Caki2 (cell line): ENCODE data around the gene ARAP1. TPM values are rescaled to one million over a fixed set of nuclear protein-coding genes. Genes with fewer than 3 reads are reported as not detected.

Experiments
- DNase-seq: peaks from one replicate; pipeline ENCODE4 v3.0.0-alpha.2; 2015; ENCODE audit warnings: low read depth
- in situ Hi-C: cut with HindIII; loops from 2 replicates; pipeline ENCODE4 v1.10.0; 2016; ENCODE audit warnings: low sequenced_read_pairs, low pct_unique_long_range_greater_than_20kb, mixed read lengths
- total RNA-seq: library from RNA; depleted of rRNA; stranded (reverse); fragments of >200 nt; shearing (Covaris generic); gene quantifications from 2 replicates; pipeline ENCODE4 v1.2.3, GENCODE V29; 2014; ENCODE audit warnings: low replicate concordance

Gene ARAP1
- total RNA-seq, 1 experiment from 2014 or later: 45.6 TPM

DNA sequence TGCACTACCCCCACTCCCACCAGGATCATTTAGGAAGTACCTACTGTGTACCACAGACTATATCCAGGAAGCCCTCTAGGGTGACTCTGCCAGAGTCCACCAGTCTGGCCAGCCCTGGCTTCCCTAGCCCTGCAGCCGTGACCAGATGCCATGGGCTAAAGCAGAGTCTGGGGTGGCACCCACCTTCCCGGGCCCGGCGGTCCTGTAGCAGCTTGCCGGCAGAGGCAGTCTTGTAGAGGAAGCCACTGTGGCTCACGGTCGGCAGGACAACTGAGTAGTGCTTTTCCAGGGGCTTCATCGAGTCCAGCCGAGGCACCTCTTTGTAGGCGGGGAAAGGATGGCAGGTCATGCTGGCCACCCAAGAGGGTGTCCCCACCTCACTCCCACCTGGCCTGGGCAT is 50.7 kb downstream of the ARAP1 start:
- no peak for DNase-seq
- in situ Hi-C loops: no loop called here

DNA sequence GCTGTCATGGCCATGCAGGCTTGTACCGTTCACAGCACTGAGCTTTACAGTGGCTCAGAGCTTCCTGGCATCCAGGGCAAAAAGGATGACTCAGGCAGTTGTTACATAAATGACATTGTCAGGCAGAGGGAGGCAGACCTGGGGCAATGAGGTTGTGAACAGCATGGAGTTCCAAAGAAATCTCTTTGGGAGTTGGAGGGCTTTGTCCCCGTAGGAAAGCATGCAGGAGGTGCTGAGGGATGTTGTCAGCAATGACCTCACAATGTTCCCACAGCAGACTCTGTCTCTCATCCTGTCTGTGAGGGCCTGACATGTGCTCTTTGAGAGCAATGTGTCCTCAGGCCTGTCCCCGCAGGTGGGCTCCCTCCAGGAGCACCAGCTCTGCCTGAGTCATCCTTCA is 52.1 kb downstream of the ARAP1 start:
- no peak for DNase-seq
- in situ Hi-C loops: no loop called here

DNA sequence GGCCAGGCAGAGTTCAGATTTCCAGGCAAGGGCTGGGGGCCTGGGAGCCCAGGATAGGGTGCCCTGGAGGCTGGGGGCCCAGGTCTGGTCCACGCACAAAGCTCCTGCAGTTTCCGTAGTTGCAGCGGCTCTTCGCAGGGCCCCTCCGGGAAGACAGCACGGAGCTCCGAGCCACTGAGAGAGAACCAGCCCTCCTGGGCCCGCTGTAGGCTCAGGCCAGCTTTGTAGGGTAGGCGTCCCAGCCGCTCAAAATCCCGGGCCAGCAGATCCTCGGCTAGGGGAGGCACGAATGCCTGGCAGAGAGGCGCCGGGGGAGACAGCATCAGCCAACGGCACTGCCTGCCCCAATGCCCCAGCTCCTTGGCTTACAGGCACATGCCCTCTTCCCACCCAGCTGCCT is 54.4 kb downstream of the ARAP1 start:
- no peak for DNase-seq
- in situ Hi-C loops: no loop called here

DNA sequence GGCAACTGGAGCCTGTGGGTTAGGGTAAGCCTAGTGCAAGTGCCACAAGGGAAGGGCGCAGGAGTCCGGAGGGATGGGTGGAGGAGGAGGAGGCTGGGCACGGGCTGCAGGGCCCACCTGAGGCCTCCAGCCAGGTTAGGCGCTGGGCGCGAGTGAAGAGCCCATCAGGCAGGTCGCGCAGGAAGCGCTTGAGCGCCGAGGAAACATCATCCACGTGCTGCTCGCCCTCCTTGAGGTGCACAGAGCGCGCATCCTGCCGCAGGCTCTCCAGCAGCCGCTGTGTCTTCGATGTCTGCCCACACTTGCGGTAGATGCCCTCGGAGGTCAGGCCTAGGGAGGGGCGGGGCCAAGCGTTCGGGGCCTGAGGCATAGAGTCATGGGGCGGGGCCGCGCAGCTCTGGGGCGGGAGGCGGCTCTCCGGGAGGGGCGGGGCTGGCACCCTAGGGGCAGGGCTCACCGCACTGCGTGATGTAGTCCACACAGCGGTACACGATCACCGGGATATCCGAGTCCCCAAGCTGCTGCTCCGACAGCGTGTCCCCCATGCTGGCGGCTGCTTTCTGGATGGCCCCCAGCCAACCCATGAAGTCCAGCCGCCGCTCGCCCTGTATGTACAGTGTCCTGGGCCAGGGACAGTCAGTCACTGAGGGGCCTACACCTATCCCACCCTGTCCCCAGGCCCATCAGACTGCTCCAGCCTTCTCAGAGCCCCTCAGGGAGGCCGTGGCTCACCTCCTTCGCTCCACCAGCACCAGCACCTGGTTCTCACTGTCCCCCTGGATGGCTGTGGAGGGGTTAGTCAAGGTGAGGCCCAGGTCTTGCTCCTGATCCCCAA is 55.1 kb downstream of the ARAP1 start:
- in situ Hi-C loops: no loop called here
- no peak for DNase-seq

DNA sequence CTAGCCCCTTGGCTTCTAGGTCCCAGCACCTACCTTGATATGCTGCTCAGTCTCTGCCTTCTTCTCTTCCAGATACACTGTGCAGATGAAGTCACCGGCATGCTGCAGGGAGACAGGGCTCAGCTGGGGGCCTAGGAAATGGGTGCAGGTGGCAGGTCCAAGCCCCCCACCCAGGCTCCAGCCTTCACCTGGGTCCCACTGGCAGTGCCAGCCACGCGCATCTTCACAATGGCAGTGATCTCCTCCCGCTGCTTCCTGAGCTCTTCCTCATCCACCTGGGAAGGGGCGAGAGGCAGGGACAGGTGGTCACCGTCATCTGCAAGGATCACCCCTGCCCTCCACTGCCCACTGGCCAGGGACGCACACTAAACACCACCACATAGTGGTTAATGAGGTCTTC is 56.9 kb downstream of the ARAP1 start:
- DNase-seq: no peak
- in situ Hi-C loops: no loop called here

DNA sequence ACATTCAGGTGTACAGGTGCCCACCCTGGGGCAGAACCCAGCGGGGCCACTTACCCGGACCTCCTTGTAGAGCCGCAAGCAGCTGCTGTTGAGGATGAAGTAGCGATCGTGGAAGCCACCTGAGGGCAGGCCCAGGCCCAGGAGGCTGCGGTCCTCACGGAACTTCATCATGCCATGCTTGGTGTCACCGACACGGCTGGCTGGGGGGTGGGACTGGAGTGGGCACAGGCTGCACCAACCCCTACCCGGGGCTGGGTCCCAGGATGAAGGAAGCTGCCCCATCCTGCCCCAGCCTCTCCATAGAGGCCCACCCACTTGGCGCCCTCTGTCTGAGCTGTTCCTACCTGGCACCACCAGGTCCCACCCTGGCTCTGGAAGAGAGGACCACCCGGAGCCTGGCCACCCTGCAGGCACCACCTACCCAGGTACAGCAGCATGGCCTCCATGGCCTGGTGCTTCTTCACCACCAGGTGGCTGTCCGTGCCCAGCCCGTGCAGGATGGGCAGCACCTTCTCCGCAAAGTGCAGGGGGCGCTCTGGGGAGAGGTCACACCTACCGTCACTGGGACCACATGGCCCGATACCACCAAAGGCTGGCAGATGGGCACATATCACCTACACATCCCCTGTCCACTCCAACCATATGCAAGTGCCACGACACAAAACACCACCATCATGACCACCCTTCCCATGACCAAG is 58.8 kb downstream of the ARAP1 start:
- in situ Hi-C loops: no loop called here
- DNase-seq: no peak

DNA sequence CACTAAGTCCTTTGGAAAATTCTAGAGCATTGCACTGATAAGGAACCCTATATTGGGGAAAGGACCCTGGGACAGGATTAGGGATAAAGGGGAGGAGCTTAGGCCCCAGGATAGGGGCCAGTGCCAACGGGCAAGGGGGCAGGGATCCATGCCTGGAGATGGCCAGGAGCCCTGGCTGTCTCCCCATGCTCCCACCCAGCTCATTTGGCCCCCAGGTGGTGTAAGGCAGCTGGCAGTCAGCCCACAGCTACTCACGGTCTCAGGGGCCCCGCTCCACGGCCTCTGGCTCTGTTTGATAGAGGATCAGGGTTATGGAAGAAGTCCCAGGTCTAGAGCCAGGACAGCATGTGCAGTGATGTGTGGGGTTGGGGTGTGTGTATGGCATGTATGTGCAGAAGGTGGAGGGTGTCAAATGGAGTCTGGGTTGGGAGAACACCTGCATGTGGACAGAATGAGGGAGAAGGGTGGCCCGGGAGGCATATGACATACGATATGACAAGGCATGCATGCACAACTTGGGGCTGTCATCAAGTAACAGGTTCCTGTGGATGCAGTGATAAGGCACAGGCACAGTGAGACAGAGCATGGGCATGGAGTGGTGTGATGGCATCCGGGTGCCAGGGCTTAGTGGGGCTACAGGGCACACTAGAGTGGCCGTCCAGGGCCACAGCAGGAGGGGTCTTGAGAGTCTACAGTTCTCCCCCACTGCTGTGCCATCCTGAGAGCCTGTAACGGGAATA is 59.5 kb downstream of the ARAP1 start:
- in situ Hi-C loops: no loop called here
- DNase-seq: no peak

DNA sequence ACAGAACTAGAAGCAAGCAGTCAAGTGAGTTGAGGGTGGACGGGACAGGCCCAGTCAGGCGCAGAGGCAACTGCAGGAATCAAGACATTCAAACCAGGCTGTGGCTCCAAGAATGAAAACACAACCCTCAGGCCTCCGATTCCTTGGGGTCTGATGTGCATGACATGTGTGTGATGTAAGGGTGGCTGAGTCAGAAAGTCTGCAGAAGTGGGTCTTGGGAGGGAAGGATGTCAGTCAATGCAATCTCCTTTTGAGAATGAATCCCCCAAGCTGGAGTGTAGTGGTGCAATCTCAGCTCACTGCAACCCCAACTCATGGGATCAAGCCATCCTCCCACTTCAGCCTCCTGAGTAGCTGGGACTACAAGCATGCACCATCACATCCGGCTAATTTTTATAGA is 62.0 kb downstream of the ARAP1 start:
- in situ Hi-C loops: no loop called here
- DNase-seq: no peak

DNA sequence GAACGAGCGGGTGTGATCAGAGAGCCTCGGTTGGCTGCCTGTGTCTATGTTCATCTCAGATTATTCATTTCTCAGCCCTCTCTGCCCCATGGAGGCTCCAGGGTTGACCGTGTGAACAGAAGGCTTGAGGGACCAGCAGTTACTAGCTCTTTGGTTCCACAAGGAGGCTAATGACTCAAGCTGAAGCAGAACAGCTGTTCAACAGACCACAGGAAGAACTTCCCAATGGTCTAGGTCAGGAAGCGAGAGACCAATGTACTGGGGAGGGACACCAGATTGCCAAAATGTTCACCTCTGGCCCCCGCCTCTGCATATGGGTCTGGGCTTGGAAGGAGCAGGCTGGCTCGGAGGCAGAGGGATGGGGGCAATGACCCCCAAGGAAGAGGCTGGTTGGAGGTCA is 63.3 kb downstream of the ARAP1 start:
- DNase-seq: no peak
- in situ Hi-C loops: no loop called here

DNA sequence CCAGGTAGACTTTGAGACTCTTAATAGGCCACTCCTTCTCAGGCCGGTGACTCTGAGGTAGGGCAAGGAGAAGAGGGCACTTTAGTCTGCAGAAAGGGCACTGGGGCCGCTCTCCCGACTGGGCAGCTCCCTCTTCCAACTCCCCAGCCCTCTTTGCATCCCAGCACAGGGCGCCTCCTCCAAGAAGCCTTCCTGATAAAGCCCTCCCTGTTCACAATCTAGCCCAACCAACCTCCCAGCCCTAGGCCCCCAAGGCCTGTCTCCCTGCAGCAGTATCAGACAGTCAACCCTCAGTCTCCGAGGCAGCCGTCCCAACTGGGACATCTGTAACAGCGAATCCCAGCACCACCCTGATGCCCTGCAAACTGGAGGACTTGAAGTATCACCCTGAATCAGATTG is 63.7 kb downstream of the ARAP1 start:
- DNase-seq: no peak
- in situ Hi-C loops: no loop called here

DNA sequence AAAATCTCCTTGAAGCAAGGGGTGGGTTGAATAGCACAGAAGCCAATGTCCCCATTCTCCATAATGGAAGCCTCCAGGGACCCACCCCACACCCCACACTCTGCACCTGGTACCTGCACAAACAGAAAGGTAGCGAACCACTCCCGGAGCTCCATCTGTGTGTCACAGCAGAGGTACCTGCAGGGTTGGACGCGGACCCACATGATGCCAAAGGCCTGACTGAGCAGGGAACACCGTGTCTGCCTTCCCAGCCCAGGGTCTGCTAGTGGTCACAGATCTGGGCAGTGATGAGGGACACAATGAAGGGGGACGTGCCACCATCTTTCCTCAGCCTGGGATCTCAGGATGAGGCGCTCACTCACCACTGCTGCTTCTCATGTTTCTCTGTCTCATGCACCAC is 64.9 kb downstream of the ARAP1 start:
- in situ Hi-C loops: no loop called here
- no peak for DNase-seq

DNA sequence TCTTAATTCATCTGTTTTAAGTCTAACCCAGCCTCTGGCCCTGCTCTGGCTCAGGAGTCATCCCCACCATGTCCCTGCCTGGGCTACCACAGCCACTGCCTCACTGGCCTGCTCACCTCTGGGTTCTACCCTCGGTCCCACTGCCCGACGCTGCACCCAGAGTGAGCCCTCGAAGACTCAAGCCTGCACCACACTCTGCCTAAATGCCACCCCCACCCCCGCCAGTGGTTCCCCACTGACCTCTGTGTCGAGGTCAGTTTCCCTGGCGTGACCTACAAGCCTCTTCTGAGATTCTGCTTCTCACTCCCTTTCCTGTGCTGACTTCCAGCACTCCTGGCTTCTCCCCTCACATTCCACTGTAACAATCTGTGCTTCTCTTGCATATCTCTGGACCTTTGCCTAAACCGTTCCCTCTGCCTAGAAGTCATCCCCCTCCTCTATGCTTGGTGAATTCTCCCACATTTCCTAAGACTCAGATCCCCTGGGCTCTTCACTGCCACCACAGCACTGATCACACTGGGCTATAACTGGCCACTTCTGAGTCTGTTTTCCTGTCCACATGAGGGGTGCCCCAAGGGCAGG is 65.5 kb downstream of the ARAP1 start:
- DNase-seq: no peak
- in situ Hi-C loops: no loop called here

DNA sequence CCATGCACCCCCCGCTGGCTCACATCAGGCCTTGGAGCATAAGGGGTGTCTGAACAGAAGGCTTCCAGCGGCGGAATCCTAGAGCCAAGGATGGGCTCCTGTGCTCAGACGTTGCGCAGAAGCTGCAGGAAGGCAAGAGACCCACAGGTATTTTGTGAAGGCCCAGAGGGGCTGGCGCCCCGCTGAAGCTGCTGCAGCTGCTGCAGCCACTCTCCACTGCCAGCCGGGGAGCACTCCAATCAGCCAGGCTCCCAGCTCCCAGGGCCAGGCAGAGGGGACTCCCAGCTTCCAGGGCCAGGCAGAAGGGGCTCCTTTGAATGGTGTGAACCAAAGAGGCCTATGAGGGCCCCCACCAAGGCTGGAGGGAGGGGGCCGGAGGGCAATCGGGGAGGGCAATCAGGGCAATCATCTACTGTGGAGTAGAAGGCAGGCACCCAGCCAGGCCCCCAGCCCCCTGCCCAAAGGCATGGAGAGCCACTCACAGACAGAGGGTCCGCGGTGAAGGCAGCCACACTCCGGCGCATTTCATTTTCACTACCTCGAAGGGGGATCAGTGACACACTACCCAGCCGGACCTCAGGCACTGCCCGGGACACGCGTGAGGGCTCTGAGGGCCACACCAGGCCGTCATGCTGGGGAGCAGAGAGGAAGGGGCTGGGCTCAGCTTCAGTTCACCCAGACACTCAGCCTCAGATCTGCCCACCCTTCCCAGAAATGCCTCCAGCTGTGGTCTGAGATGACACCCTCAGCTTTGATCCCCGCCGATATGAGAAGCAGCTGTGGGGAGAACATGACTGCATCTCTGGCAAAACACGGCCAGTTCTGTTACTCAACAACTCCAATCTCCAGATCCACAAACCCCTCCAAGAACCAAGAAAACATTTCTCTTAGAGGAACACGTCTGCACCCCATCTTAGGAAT is 66.4 kb downstream of the ARAP1 start:
- in situ Hi-C loops: no loop called here
- no peak for DNase-seq

DNA sequence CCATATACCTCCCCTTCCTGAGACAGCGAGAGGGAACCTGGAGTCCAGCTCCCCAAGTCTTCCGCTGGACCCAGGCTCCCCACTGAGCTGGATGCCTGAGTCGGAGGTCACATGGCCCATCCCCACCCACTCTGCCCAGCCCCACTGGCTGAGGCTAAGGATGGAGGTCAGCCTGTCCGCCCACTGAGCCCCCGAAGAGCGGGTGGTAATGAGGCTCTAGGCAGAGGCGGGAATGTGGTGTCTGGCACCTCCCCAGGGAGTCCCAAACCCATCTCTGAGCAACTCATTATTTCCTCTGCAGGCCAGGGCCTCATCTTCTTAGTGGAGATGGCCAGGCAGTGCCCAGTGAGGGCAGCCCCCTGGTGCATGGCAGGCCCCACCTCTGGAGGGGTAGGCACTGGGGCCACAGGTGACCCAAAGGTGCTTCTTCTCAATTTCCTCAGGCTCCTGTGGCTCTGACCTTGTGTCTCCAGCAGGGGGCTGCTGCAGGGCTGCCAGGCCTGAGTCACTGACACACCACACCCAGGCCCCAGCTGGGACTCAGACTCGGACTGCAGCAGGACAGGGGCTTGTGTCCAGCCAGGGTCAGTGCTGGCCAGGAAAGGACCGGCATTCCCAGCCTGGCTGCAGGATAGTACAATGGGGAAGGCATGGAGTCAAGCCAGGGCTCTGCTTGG is 67.8 kb downstream of the ARAP1 start:
- DNase-seq: peak; percentile 44
- in situ Hi-C loops: no loop called here

DNA sequence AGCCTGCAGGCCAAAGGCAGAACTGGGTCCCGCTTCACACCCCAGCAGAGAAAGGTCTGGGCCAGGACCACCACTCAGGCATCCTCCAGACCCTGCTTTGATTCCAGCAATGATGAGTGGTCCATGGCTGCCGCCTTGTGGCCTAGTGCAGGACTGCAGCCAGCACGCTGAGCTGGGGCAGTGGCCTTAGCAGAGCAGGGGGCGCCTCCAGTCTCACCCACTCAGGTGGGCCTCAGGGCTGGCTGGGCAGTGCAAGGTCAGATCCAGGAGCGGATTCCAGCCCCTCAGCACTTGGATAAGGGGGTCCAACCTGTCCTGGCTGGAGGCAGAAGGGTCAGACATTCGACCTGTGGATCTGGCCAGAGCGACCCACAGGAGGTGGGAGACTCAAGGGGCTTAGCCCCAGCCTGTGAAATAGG is 68.4 kb downstream of the ARAP1 start:
- in situ Hi-C loops: no loop called here
- DNase-seq: peak; percentile 38

DNA sequence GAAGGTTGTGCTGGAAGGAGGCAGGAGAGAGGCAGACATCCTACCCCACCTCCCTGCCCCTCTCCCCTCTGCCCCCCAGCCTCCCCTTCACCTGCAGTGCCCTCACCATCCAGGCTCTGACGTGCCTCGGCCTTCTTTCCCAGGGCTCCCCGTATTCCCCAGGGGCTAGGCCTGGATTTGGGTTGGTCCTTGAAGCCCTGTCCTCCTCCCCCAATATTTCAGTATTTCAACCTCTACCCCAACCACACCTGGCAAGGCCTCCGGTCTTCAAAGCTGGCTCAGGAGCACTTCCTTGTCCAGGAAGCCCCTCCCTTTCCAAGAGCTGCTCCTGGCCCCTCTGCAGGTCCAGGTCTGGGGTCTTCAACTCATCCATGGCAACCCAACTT is 69.4 kb downstream of the ARAP1 start:
- in situ Hi-C loops: no loop called here

DNA sequence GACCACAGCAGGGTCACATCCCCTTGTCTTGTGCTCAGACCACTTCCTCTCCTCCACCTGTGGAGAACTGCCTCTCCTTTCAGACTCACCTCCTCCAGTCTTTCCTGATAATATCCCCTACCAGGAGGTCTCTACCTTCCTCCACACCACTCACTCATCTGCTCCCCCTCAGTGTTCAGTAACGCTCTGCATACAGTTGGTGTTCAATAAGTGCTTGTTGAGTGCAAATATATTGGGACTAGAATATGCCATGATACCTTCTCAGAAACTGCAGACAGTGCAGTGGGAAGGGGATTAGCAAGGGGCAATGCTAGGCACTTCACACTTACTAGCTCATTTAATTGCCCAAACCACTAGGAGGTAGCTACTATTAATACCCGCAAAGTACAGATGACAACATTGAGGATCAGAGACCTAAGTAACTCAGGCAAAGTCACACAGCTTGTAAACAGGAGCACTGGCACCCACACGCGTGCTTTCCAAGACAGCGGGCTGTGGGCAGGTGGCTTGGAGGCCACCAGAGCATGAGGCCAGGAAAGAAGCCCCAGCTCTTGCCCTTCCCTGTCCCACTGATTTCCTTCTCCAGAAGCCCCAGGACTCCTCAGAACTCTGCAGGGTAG is 69.9 kb downstream of the ARAP1 start:
- in situ Hi-C loops: no loop called here

More for the DNA sequence above, 69.4 kb downstream of the ARAP1 start:
- no peak for DNase-seq

More for the DNA sequence above, 69.9 kb downstream of the ARAP1 start:
- no peak for DNase-seq
